Fibroblast of lung (primary cell): ENCODE data around the gene CARHSP1.

Source experiments
- CTCF ChIP-seq, 2 donors: IDR thresholded peaks in 1 of 2; conservative IDR thresholded peaks in 1 of 2; 1 replicate in 1 of 2; 2 replicates in 1 of 2; pipeline ENCODE4 v1.5.1; 2011 to 2012; ENCODE audit warnings: low read length in 2 of 2, control low read depth in 1 of 2, inconsistent platforms in 1 of 2, low read depth in 1 of 2, mild to moderate bottlenecking in 1 of 2
- EZH2 ChIP-seq: IDR thresholded peaks from 2 replicates; pipeline ENCODE4 v1.5.1; 2012; ENCODE audit warnings: low read length, control low read depth, mild to moderate bottlenecking; ENCODE audit errors: missing control alignments

- TF ChIP-seq CTCF (conservative IDR thresholded peaks at IDR 0.05 in 1 of 2, IDR thresholded peaks at IDR 0.05 in 1 of 2; ENCODE audit: low read depth in 1 of 2, low read length in 2 of 2) (no peak), EZH2 (no peak)
These were observed 32.6 kb upstream of the CARHSP1 start for GRCh38 chr16:8901320-8901861.
